Gastrocnemius medialis (tissue), 4 donors: ENCODE measurements around the gene KTI12. TPM values are rescaled to one million over a fixed set of nuclear protein-coding genes. Genes with fewer than 3 reads are reported as not detected.

Experiments used
- ATAC-seq, 2 donors: fragments of 150-250 bp; one replicate each; pipeline ENCODE4 v1.9.1; 2016
- DNase-seq, 2 donors: peaks; one replicate each; pipeline ENCODE4 v3.0.0-alpha.2; 2019
- H3K27ac ChIP-seq, 4 donors: fragments of 200-600 bp; sonication (generic); 1 replicate in 1 of 4; 2 replicates in 3 of 4; pipeline ENCODE4 v1.5.1; 2016 to 2018; ENCODE audit warnings: mild to moderate bottlenecking in 2 of 4, moderate library complexity in 1 of 4
- H3K27me3 ChIP-seq, 3 donors: fragments of 200-600 bp; sonication (generic) in 2 of 3; 1 replicate in 1 of 3; 2 replicates in 2 of 3; pipeline versions ENCODE4 v1.5.1 to v1.6.0; 2016 to 2019; ENCODE audit warnings: mild to moderate bottlenecking in 1 of 3, moderate library complexity in 1 of 3
- H3K36me3 ChIP-seq, 2 donors: fragments of 200-600 bp; sonication (generic) in 1 of 2; one replicate each; pipeline ENCODE4 v1.5.1; 2017 to 2018
- H3K4me1 ChIP-seq, 2 donors: fragments of 200-600 bp; sonication (generic) in 1 of 2; one replicate each; pipeline ENCODE4 v1.5.1; 2016 to 2017; ENCODE audit warnings: mild to moderate bottlenecking in 2 of 2
- H3K4me3 ChIP-seq, 4 donors: fragments of 200-600 bp; sonication (generic) in 3 of 4; 1 replicate in 1 of 4; 2 replicates in 3 of 4; pipeline ENCODE4 v1.5.1; 2016 to 2019; ENCODE audit warnings: mild to moderate bottlenecking in 2 of 4
- H3K9me3 ChIP-seq, 3 donors: fragments of 200-600 bp; sonication (generic) in 2 of 3; 1 replicate in 1 of 3; 2 replicates in 2 of 3; pipeline ENCODE4 v1.5.1; 2016 to 2019
- POLR2A ChIP-seq, 2 donors: fragments of 450-650 bp; IDR thresholded peaks; one replicate each; pipeline ENCODE4 v1.6.1; 2017; ENCODE audit warnings: antibody characterized with exemption in 2 of 2, mild to moderate bottlenecking in 2 of 2, moderate library complexity in 2 of 2
- in situ Hi-C, 4 donors: fragments of 200-750 bp; cut with MboI; loops; one replicate each; pipeline versions ENCODE4 v1.15.0 to v1.8.0; 2017; ENCODE audit warnings: low sequenced_read_pairs in 4 of 4
- intact Hi-C: fragments of 100-400 bp; cut with DNase I; formaldehyde crosslinking; loops from one replicate; pipeline ENCODE4 v1.15.1; 2023; ENCODE audit warnings: low total_unique reads
- total RNA-seq, 4 donors: library from RNA; depleted of rRNA; stranded (reverse); fragments of >200 nt; gene quantifications; one replicate each; pipeline versions ENCODE4 v1.1.0 to v1.2.3, GENCODE V29; 2016
- TF ChIP-seq, protein P1 (sequence below), 5 experiments: fragments of 450-650 bp in 3 of 5; fragments of 200-600 bp in 2 of 5; sonication (generic) in 2 of 5; IDR thresholded peaks in 4 of 5; conservative IDR thresholded peaks in 1 of 5; 1 replicate in 4 of 5; 2 replicates in 1 of 5; pipeline ENCODE4 v1.5.1; 2016 to 2019; ENCODE audit warnings: antibody characterized with exemption in 5 of 5, mild to moderate bottlenecking in 3 of 5, moderate library complexity in 3 of 5

The KTI12 gene
- total RNA-seq, 4 donors from 2014 or later: 3.4 to 5.9 (median 5.1) TPM

DNA sequence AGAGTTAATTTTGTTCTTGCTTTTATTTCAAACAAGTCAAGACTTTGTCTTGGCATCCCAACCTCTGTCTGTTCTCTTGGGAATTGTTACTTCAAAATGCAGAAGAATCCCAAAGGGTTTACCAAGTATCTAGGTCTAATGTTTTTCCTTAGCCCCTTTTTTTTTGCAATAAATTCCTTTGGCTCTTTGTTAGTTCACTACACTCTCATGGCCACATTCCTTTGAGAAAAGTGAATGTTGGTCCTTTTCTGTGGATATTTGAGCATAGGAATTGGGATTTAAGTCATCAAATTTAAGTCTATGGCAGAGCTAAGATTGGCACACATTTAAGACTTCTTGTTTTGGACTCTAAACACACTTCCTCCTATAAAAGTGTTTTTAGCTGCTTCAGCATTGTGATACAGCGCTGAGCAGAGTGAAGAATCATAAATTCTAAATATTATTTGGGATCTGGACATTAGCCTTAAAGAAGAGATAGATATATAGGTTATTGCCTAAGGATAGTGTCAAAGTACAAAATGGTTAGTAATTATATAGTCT lies 24.3 kb upstream of the KTI12 start:
- peak overlapping the region; percentile 92 to 98 (median 96) for H3K27ac ChIP-seq
- TF ChIP-seq POLR2A (IDR thresholded peaks at IDR 0.05): no peak
- TF ChIP-seq, protein P1, sequence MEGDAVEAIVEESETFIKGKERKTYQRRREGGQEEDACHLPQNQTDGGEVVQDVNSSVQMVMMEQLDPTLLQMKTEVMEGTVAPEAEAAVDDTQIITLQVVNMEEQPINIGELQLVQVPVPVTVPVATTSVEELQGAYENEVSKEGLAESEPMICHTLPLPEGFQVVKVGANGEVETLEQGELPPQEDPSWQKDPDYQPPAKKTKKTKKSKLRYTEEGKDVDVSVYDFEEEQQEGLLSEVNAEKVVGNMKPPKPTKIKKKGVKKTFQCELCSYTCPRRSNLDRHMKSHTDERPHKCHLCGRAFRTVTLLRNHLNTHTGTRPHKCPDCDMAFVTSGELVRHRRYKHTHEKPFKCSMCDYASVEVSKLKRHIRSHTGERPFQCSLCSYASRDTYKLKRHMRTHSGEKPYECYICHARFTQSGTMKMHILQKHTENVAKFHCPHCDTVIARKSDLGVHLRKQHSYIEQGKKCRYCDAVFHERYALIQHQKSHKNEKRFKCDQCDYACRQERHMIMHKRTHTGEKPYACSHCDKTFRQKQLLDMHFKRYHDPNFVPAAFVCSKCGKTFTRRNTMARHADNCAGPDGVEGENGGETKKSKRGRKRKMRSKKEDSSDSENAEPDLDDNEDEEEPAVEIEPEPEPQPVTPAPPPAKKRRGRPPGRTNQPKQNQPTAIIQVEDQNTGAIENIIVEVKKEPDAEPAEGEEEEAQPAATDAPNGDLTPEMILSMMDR (IDR thresholded peaks at IDR 0.05 in 4 of 5, conservative IDR thresholded peaks at IDR 0.05 in 1 of 5): no peak

GRCh38 chr1:52057255-52057654 lies 23.6 kb upstream of the KTI12 start:
- peak overlapping the region; percentile 92 to 98 (median 96) for H3K27ac ChIP-seq
- TF ChIP-seq, protein P1 (IDR thresholded peaks at IDR 0.05 in 4 of 5, conservative IDR thresholded peaks at IDR 0.05 in 1 of 5): no peak
- no peak for TF ChIP-seq POLR2A (IDR thresholded peaks at IDR 0.05)

More for the DNA sequence above, 24.3 kb upstream of the KTI12 start:
- in situ Hi-C loops: no loop called here
- Histone ChIP-seq H3K36me3 (peaks cover 0 to 26% of the 10 kb centered on the region in 2 donors), H3K4me3 (peak overlapping the region in 2 of 4 donors; percentile 84 to 87), H3K9me3 (no peaks in the 10 kb centered on the region), H3K27me3 (no peaks in the 10 kb centered on the region), H3K4me1 (peaks cover 38 to 39% of the 10 kb centered on the region in 2 donors)
- intact Hi-C loops: loop anchor here (2.0 to 5.0 kb wide), 3 partner anchors 84 to 1889 kb away; partner anchors contain the start of genes IFT25, LRRC42, NRDC and ZFYVE9
- no peak for DNase-seq
- ATAC-seq: no peak

DNA sequence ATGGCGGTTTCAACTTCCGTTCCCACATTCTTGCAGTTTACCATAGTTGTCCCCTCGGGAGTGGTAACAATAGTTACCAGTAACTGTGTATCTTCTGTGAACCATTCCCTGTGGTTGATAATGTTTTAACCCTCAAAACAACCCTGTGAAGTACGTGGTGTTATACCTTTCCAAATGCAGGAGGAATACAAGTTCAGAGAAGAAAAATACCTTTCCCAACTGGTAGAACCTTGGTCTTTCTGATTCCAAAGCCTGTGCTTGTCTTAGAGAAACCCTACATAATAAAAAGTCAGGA lies 23.3 kb upstream of the KTI12 start:
- intact Hi-C loops: loop anchor here (2.0 to 5.0 kb wide), 3 partner anchors 85 to 1890 kb away; partner anchors contain the start of genes IFT25, LRRC42, NRDC and ZFYVE9

More at GRCh38 chr1:52057255-52057654, 23.6 kb upstream of the KTI12 start:
- H3K27me3 ChIP-seq: no peaks in the 10 kb centered on the region
- intact Hi-C loops (loop anchor here (2.0 to 5.0 kb wide), 3 partner anchors 85 to 1890 kb away; partner anchors contain the start of genes IFT25, LRRC42, NRDC and ZFYVE9), in situ Hi-C loops (no loop called here)
- peaks cover 38 to 39% of the 10 kb centered on the region in 2 donors for H3K4me1 ChIP-seq
- DNase-seq (no peak), ATAC-seq (no peak)
- peak overlapping the region; percentile 75 to 87 (median 86) for H3K4me3 ChIP-seq
- H3K36me3 ChIP-seq: peaks cover 0 to 26% of the 10 kb centered on the region in 2 donors
- no peaks in the 10 kb centered on the region for H3K9me3 ChIP-seq

DNA sequence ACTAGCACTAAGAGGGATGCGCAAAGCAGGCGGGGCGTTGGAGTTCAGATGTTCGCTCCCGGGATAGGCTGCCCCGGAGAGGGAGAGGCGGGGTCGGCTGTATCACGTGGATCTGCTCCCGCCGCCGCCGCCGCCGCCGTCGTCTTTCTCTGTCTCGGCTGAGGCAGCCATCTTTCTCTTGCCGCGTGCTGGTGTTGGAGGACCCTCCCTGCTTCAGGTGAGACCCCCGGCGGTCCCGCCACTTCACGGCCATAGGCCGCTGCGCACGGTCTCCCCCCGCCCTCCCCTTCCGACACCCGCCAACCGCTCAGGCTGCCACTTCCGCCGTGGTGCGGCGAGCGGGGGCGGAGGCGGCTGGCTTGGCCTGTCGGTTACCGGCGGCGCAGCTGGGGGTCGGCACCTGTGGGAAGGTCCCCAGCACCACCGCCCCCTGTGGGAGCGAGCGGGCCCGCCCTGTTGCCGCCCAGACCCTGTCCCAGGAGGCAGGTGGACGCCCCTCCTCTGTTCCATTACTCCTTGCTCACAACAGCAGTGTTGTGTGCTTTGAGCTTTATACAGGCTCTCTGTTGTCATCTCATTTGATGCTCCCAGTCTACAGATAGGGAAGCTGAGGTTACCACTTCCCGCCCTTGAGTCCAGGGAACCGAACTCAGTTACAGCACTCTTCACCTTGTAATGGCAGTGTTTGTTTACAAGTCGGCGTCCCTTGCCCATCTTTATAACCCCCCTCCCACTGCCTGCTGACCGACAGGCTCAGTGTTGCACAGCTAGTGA lies 22.7 kb upstream of the KTI12 start, which contains the start of gene BTF3L4:
TSS of gene BTF3L4 (plus strand) at position 133 of the 774 bp plus-strand sequence. CDS start 3,553 bp downstream, outside the sequence.
- Histone ChIP-seq H3K4me1 (peaks cover 38 to 39% of the 10 kb centered on the region in 2 donors), H3K27me3 (no peaks in the 10 kb centered on the region), H3K4me3 (peak within 1 kb of the TSS; percentile 75 to 87 (median 86)), H3K36me3 (peaks cover 0 to 26% of the 10 kb centered on the region in 2 donors), H3K27ac (peak within 1 kb of the TSS; percentile 92 to 98 (median 96)), H3K9me3 (no peaks in the 10 kb centered on the region)
- DNase-seq: peak; percentile 96 to 97
- in situ Hi-C loops (no loop called here), intact Hi-C loops (loop anchor here (2.0 to 5.0 kb wide), 3 partner anchors 86 to 1891 kb away; partner anchors contain the start of genes IFT25, LRRC42, NRDC and ZFYVE9)
- ATAC-seq: peak; percentile 89 to 90
- peak; percentile 85 to 86 for TF ChIP-seq POLR2A (IDR thresholded peaks at IDR 0.05)
- TF ChIP-seq, protein P1 (IDR thresholded peaks at IDR 0.05 in 4 of 5, conservative IDR thresholded peaks at IDR 0.05 in 1 of 5): no peak

More for the DNA sequence above, 23.3 kb upstream of the KTI12 start:
- TF ChIP-seq, protein P1 (IDR thresholded peaks at IDR 0.05 in 4 of 5, conservative IDR thresholded peaks at IDR 0.05 in 1 of 5): no peak
- no peak for TF ChIP-seq POLR2A (IDR thresholded peaks at IDR 0.05)
- no peaks in the 10 kb centered on the region for H3K9me3 ChIP-seq
- DNase-seq (no peak), ATAC-seq (no peak)
- H3K27me3 ChIP-seq: no peaks in the 10 kb centered on the region
- in situ Hi-C loops: no loop called here
- peak overlapping the region; percentile 92 to 98 (median 96) for H3K27ac ChIP-seq
- peaks cover 38 to 39% of the 10 kb centered on the region in 2 donors for H3K4me1 ChIP-seq
- peaks cover 0 to 30% of the 10 kb centered on the region in 2 donors for H3K36me3 ChIP-seq
- H3K4me3 ChIP-seq: peak overlapping the region; percentile 75 to 87 (median 86)
